Thoracic aorta (tissue), 2 donors: ENCODE data around the gene UGT2B15. TPM values are rescaled to one million over a fixed set of nuclear protein-coding genes. Genes with fewer than 3 reads are reported as not detected.
"Not testable (repeated sequence)": the region's sequence is repeated elsewhere in the genome, so short reads cannot be mapped to it uniquely, and the experiment has no call there.

Source experiments
- ATAC-seq: fragments of 150-250 bp; one replicate; pipeline ENCODE4 v1.8.0; 2017; ENCODE audit warnings: low read depth; ENCODE audit not compliant: insufficient number of reproducible peaks, low FRiP score
- DNase-seq: peaks from one replicate; pipeline ENCODE4 v3.0.0-alpha.2; 2020; ENCODE audit warnings: low spot score
- H3K27ac ChIP-seq, 2 donors: fragments of 200-600 bp; sonication (generic); 1 replicate in 1 of 2; 2 replicates in 1 of 2; pipeline ENCODE4 v1.5.1; 2016; ENCODE audit warnings: mild to moderate bottlenecking in 2 of 2, moderate library complexity in 2 of 2
- H3K27me3 ChIP-seq: fragments of 200-600 bp; sonication (generic); replicated peaks from 2 replicates; pipeline ENCODE4 v1.6.0; 2016; ENCODE audit warnings: mild to moderate bottlenecking; ENCODE audit not compliant: insufficient read depth
- H3K36me3 ChIP-seq: fragments of 200-600 bp; sonication (generic); one replicate; pipeline ENCODE4 v1.5.1; 2016
- H3K4me1 ChIP-seq, 2 donors: fragments of 200-600 bp; sonication (generic); 1 replicate in 1 of 2; 2 replicates in 1 of 2; pipeline versions ENCODE4 v1.5.1 to v1.6.0; 2016; ENCODE audit warnings: low read depth in 2 of 2, mild to moderate bottlenecking in 1 of 2; ENCODE audit not compliant: control insufficient read depth in 1 of 2
- H3K4me3 ChIP-seq: fragments of 200-600 bp; sonication (generic); 2 replicates; pipeline ENCODE4 v1.5.1; 2016; ENCODE audit warnings: mild to moderate bottlenecking
- H3K9me3 ChIP-seq: fragments of 200-600 bp; sonication (generic); 2 replicates; pipeline ENCODE4 v1.5.1; 2016
- total RNA-seq, 2 donors: library from RNA; depleted of rRNA; stranded (reverse); fragments of >200 nt; gene quantifications; one replicate each; pipeline versions ENCODE4 v1.1.0 to v1.2.3, GENCODE V29; 2016
- TF ChIP-seq, protein P1 (sequence below): fragments of 200-600 bp; sonication (generic); IDR thresholded peaks from one replicate; pipeline ENCODE4 v1.5.1; 2019; ENCODE audit warnings: antibody characterized with exemption

UGT2B15 gene
- total RNA-seq, 2 donors from 2014 or later: not detected

DNA sequence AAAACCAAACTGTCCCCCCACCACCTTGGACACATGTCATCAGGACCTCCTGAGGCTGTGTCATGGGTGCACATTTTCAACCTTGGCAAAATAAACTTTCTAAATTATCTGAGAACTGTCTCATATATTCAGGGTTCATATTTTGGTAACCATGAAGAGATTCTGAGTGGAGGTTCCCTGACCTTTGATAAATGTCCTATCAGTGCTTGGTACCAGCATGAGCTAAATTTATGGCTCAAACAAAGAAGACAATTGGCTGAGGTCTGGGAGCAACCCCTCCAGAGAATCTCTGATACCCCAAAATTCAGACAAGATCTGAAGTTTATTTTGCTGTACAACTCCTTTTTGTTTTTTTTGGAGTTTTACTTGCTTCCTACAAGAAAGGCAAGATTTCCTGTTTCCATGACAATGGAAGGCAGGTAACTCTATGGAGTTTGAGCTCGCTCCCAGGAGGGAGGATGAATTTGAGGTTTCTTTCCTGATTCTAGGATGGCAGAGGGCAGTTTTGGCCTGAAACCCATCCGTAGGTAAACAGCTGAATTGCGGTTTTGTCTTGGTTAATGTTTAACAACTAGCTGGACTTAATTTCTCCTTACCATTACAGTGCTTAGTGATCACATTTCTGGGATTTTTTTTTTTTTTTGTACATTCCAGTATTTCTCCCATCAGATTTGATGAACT is 14.5 kb downstream of the UGT2B15 start:
- TF ChIP-seq, protein P1, sequence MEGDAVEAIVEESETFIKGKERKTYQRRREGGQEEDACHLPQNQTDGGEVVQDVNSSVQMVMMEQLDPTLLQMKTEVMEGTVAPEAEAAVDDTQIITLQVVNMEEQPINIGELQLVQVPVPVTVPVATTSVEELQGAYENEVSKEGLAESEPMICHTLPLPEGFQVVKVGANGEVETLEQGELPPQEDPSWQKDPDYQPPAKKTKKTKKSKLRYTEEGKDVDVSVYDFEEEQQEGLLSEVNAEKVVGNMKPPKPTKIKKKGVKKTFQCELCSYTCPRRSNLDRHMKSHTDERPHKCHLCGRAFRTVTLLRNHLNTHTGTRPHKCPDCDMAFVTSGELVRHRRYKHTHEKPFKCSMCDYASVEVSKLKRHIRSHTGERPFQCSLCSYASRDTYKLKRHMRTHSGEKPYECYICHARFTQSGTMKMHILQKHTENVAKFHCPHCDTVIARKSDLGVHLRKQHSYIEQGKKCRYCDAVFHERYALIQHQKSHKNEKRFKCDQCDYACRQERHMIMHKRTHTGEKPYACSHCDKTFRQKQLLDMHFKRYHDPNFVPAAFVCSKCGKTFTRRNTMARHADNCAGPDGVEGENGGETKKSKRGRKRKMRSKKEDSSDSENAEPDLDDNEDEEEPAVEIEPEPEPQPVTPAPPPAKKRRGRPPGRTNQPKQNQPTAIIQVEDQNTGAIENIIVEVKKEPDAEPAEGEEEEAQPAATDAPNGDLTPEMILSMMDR: no peak
- Histone ChIP-seq H3K9me3 (no peaks in the 10 kb centered on the region), H3K36me3 (no peaks in the 10 kb centered on the region), H3K27ac (no peak overlapping the region), H3K4me3 (no peak overlapping the region), H3K4me1 (no peaks in the 10 kb centered on the region), H3K27me3 (no peaks in the 10 kb centered on the region)
- DNase-seq (no peak), ATAC-seq (no peak)

DNA sequence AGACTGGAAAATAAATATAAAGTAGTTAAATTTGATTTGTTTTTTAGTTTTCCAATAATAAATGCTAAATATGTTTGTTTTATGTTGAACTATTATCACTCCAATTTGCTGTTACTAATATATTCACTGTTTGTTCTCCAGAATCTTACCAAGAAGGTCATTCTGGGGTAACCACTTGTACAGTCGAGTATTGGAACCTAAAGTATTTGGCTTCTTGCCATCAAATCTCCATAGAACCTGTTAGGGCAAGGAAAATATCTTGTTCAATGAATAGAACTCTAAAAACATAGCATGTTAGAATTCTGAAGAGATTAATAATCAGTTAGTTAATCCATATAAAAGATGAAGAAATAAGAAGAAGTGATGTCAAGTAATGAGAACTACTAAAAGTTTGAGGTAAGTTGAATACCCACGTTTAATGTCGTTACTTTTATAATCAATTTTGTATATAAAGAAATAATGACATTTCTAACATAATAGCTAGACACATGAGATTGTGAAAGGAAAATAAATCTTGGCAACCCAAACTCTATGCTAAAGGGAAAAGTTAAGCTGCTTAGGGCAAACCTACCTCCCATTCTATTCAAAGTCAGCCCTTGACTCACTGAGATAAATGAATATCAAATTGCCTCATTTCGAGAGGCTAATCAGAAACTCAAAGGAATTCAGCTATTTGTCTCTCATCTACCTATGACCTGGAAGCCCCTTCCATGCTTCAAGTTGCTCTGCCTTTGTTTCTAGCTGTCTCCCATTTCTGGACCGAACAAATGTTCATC is 15.3 kb downstream of the UGT2B15 start:
- Histone ChIP-seq H3K9me3 (no peaks in the 10 kb centered on the region), H3K27ac (no peak overlapping the region), H3K36me3 (no peaks in the 10 kb centered on the region), H3K4me1 (no peaks in the 10 kb centered on the region), H3K4me3 (no peak overlapping the region), H3K27me3 (no peaks in the 10 kb centered on the region)
- DNase-seq: no peak
- TF ChIP-seq, protein P1: no peak
- ATAC-seq: no peak

DNA sequence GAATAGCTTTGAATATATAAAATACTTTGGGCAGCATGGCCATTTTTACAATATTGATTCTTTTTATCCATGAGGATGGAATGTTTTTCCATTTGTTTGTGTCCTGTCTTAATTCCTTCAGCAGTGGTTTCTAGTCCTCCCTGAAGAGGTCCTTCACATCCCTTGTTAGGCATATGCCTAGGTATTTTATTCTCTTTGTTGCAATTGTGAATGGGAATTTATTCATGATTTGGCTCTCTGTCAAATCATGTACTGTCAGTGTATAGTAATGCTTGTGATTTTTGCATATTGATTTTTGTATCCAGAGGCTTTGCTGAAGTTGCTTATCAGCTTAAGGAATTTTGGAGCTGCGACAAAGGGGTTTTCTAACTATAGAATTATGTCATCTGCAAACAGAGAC is 18.5 kb downstream of the UGT2B15 start:
- Histone ChIP-seq H3K4me1 (no peaks in the 10 kb centered on the region), H3K4me3 (no peak overlapping the region), H3K36me3 (no peaks in the 10 kb centered on the region), H3K27me3 (no peaks in the 10 kb centered on the region), H3K9me3 (no peaks in the 10 kb centered on the region), H3K27ac (no peak overlapping the region)
- ATAC-seq: no peak
- TF ChIP-seq, protein P1: no peak
- DNase-seq: no peak

DNA sequence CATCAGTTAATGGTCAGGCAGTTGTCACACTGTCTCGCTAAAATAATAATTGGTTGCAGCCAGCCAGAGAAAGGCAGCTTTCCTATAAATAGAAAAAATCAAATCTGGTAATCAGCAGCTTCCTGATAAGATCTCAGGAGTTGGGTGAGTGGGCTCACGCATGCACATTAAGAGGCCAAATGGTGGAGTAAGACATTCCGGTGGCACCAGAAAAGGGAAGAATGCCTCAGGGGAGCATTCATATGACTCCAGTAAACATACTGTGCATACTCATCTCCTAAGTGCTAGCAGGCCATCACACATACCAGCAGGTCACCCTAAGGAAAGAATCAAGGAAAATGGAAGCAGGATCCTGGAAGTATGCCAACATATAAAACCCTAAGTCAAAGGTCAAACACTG is 40.1 kb downstream of the UGT2B15 start:
- Histone ChIP-seq H3K27me3 (no peaks in the 10 kb centered on the region), H3K36me3 (no peaks in the 10 kb centered on the region), H3K4me3 (no peak overlapping the region), H3K27ac (no peak overlapping the region), H3K4me1 (no peaks in the 10 kb centered on the region), H3K9me3 (no peaks in the 10 kb centered on the region)
- ATAC-seq (no peak), DNase-seq (no peak)
- TF ChIP-seq, protein P1: no peak

DNA sequence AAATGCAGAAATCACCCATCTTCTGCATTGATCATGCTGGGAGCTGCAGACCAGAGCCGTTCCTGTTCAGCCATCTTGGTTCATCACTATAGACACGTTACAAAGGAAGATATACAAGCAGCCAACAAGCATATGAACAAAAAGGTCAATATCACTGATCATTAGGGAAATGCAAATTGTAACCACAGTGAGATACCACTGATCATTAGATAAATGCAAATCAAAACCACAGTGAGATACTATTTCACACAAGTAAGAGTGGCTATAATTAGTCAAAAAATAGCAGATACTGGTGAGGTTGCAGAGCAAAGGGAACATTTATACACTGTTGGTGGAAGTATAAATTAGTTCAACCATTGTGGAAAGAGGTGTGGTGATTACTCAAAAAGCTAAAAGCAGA is 47.7 kb downstream of the UGT2B15 start:
- H3K4me3 ChIP-seq, H3K9me3 ChIP-seq, H3K27ac ChIP-seq, ATAC-seq, H3K4me1 ChIP-seq, DNase-seq, H3K36me3 ChIP-seq, H3K27me3 ChIP-seq: not testable (repeated sequence)
